Measurements from ENCODE around the gene ARID1A. TPM values are rescaled to one million over a fixed set of nuclear protein-coding genes. Genes with fewer than 3 reads are reported as not detected.
A peak's percentile ranks its signal among the peaks of the same experiment; 100 is the strongest.

ARID1A gene
- total and polyA plus RNA-seq, 2 of the 4 experiments (the other 2 are of a cell fraction): 14.0 to 40.7 TPM

- H3K27ac ChIP-seq (ENCODE audit: insufficient read depth, low read length): no peak overlapping the region
- no peak overlapping the region for H2AK9ac ChIP-seq (replicated peaks; ENCODE audit: low read depth, low read length, poor library complexity)
- no peak overlapping the region for H2BK15ac ChIP-seq (ENCODE audit: low read depth, low read length)
- no peak overlapping the region for H2AFZ ChIP-seq (replicated peaks; ENCODE audit: low read length, poor library complexity)
- H3K4me1 ChIP-seq (ENCODE audit: control insufficient read depth, insufficient read depth, low read length): peaks cover 25% of the 10 kb centered on the region
- no peak overlapping the region; the same call in 1 of the 2 replicates for H4K5ac ChIP-seq (ENCODE audit: low read depth, low read length)
- in situ Hi-C loops (cut with MboI; ENCODE audit: low sequenced_read_pairs): no loop called here
- intact Hi-C loops (cut with micrococcal nuclease): no loop called here
- H3K18ac ChIP-seq (ENCODE audit: low read depth, low read length): no peak overlapping the region
- no peaks in the 10 kb centered on the region for H3K9me3 ChIP-seq (ENCODE audit: control insufficient read depth, insufficient read depth, low read length)
- no peak overlapping the region for H4K91ac ChIP-seq (ENCODE audit: insufficient read depth, low read depth, low read length)
- ATAC-seq (ENCODE audit: low read depth) (no peak), DNase-seq (no peak)
- no peak overlapping the region for H2AK5ac ChIP-seq (ENCODE audit: low read depth, low read length)
- no TSS peak for BruUV-seq (replicated peaks)
- dilution Hi-C loops (cut with HindIII; ENCODE audit: low sequenced_read_pairs, unreplicated experiment): no loop called here
- no peak overlapping the region for H4K8ac ChIP-seq (ENCODE audit: low read depth in 2 of 2, low read length in 2 of 2)
- H2BK20ac ChIP-seq (ENCODE audit: low read depth, low read length): no peak overlapping the region
- no peak overlapping the region for H3K14ac ChIP-seq (replicated peaks; ENCODE audit: low read depth, low read length)
- WGBS, 2 experiments (ENCODE audit: extremely low coverage in 2 of 2, insufficient read length in 1 of 2): 91% methylated on average over 3 of the region's 6 CpGs; no CpG with 5 or more reads in 1 of the 2 experiments
- H3K36me3 ChIP-seq (ENCODE audit: control insufficient read depth, insufficient read depth, low read length): peaks cover 27% of the 10 kb centered on the region
- H3K4me2 ChIP-seq (ENCODE audit: low read depth, low read length): no peak overlapping the region
- no peak overlapping the region; the same call in 1 of the 2 replicates for H3K4ac ChIP-seq (ENCODE audit: low read depth, low read length)
- peaks cover 35 to 57% of the 10 kb centered on the region in 2 experiments for H3K79me1 ChIP-seq (ENCODE audit: low read depth in 1 of 2, low read length in 2 of 2)
- no peak overlapping the region for H3K9ac ChIP-seq (ENCODE audit: low read depth, low read length)
- peak overlapping the region; percentile 38; the same call in 1 of the 2 replicates for H3K23ac ChIP-seq (ENCODE audit: low read depth, low read length)
- H3K27me3 ChIP-seq (ENCODE audit: control insufficient read depth, insufficient read depth, low read length): no peaks in the 10 kb centered on the region
- CTCF ChIA-PET: interaction anchor here (1.0 kb wide), 1 partner anchor 227 kb away, joined by 3 read pairs; no protein-coding TSS in a partner anchor
- no peak overlapping the region for H2BK5ac ChIP-seq (ENCODE audit: low read depth, low read length, poor library complexity, severe bottlenecking)
- H3K9me1 ChIP-seq (ENCODE audit: insufficient read depth, low read length): peaks cover 14% of the 10 kb centered on the region
- no peak overlapping the region for H2BK120ac ChIP-seq (ENCODE audit: low read depth, low read length)
- TF ChIP-seq RFX5 (IDR thresholded peaks at IDR 0.05; ENCODE audit: low read depth, low read length) (no peak), NFE2L2 (IDR thresholded peaks at IDR 0.05; ENCODE audit: low read depth, low read length) (no peak), POLR2A (IDR thresholded peaks at IDR 0.05; ENCODE audit: low read depth, low read length) (no peak), RAD21 (IDR thresholded peaks at IDR 0.05; ENCODE audit: low read length) (no peak), SMC3 (IDR thresholded peaks at IDR 0.05; ENCODE audit: low read depth, low read length) (no peak), BHLHE40 (IDR thresholded peaks at IDR 0.05; ENCODE audit: low read depth, low read length) (no peak), MAFK (IDR thresholded peaks at IDR 0.05; ENCODE audit: low read depth, low read length) (no peak), CHD1 (IDR thresholded peaks at IDR 0.05; ENCODE audit: low read depth, low read length) (no peak), CEBPB (IDR thresholded peaks at IDR 0.05; ENCODE audit: low read depth, low read length) (no peak), MAZ (IDR thresholded peaks at IDR 0.05; ENCODE audit: borderline replicate concordance, low read depth, low read length) (no peak), MXI1 (IDR thresholded peaks at IDR 0.05; ENCODE audit: borderline replicate concordance, low read depth, low read length) (no peak)
- TF ChIP-seq, protein P1, sequence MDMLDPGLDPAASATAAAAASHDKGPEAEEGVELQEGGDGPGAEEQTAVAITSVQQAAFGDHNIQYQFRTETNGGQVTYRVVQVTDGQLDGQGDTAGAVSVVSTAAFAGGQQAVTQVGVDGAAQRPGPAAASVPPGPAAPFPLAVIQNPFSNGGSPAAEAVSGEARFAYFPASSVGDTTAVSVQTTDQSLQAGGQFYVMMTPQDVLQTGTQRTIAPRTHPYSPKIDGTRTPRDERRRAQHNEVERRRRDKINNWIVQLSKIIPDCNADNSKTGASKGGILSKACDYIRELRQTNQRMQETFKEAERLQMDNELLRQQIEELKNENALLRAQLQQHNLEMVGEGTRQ (IDR thresholded peaks at IDR 0.05; ENCODE audit: low read depth, low read length): no peak
- TF ChIP-seq, protein P2, sequence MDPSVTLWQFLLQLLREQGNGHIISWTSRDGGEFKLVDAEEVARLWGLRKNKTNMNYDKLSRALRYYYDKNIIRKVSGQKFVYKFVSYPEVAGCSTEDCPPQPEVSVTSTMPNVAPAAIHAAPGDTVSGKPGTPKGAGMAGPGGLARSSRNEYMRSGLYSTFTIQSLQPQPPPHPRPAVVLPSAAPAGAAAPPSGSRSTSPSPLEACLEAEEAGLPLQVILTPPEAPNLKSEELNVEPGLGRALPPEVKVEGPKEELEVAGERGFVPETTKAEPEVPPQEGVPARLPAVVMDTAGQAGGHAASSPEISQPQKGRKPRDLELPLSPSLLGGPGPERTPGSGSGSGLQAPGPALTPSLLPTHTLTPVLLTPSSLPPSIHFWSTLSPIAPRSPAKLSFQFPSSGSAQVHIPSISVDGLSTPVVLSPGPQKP (IDR thresholded peaks at IDR 0.05; ENCODE audit: borderline replicate concordance, low read depth, low read length): no peak
- TF ChIP-seq, protein P3, sequence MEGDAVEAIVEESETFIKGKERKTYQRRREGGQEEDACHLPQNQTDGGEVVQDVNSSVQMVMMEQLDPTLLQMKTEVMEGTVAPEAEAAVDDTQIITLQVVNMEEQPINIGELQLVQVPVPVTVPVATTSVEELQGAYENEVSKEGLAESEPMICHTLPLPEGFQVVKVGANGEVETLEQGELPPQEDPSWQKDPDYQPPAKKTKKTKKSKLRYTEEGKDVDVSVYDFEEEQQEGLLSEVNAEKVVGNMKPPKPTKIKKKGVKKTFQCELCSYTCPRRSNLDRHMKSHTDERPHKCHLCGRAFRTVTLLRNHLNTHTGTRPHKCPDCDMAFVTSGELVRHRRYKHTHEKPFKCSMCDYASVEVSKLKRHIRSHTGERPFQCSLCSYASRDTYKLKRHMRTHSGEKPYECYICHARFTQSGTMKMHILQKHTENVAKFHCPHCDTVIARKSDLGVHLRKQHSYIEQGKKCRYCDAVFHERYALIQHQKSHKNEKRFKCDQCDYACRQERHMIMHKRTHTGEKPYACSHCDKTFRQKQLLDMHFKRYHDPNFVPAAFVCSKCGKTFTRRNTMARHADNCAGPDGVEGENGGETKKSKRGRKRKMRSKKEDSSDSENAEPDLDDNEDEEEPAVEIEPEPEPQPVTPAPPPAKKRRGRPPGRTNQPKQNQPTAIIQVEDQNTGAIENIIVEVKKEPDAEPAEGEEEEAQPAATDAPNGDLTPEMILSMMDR (conservative IDR thresholded peaks at IDR 0.05; ENCODE audit: low read depth, low read length): no peak
- POLR2A ChIA-PET (ENCODE audit: unreplicated experiment): no interaction called here
- H3K4me3 ChIP-seq (ENCODE audit: insufficient read depth, low read depth, low read length): no peak overlapping the region
- no peak overlapping the region for H3K56ac ChIP-seq (ENCODE audit: extremely low read depth, insufficient read depth, low read length)
- peaks cover 41% of the 10 kb centered on the region for H4K20me1 ChIP-seq (ENCODE audit: insufficient read depth, low read length)
These were observed 133.5 kb downstream of the ARID1A start for GRCh38 chr1:26829184-26829911.
